HEK293T (cell line): ENCODE results near the gene FCAR.

Source experiments
- BHLHE40 ChIP-seq: fragments of 450-650 bp; IDR thresholded peaks from 2 replicates; pipeline ENCODE4 v1.6.1; 2016; ENCODE audit warnings: mild to moderate bottlenecking, moderate library complexity, borderline replicate concordance
- FOXK2 ChIP-seq: fragments of 450-650 bp; IDR thresholded peaks from 2 replicates; pipeline ENCODE4 v1.6.1; 2016; ENCODE audit warnings: mild to moderate bottlenecking
- SUZ12 ChIP-seq: fragments of 450-650 bp; IDR thresholded peaks from 2 replicates; pipeline ENCODE4 v1.6.1; 2016; ENCODE audit warnings: mild to moderate bottlenecking

- no peak for TF ChIP-seq BHLHE40
- TF ChIP-seq FOXK2, result no peak
- no peak for TF ChIP-seq SUZ12
These were observed 44.5 kb downstream of the FCAR start for GRCh38 chr19:54918499-54918898.
